Heart right ventricle (tissue), 16 donors: ENCODE data around the gene FASTKD3. TPM values are rescaled to one million over a fixed set of nuclear protein-coding genes. Genes with fewer than 3 reads are reported as not detected.
A peak's percentile ranks its signal among the peaks of the same experiment; 100 is the strongest.
"Not testable (repeated sequence)": the region's sequence is repeated elsewhere in the genome, so short reads cannot be mapped to it uniquely, and the experiment has no call there.

Experiments
- ATAC-seq, 8 donors: fragments of 200-7000 bp; cut with Tn5 transposase; one replicate each; pipeline ENCODE4 v1.9.1; 2020; ENCODE audit warnings: mild to moderate bottlenecking in 8 of 8, moderate library complexity in 8 of 8, moderate number of reproducible peaks in 1 of 8
- DNase-seq, 2 donors: peaks; one replicate each; pipeline ENCODE4 v3.0.0-alpha.2; 2020
- H3K27ac ChIP-seq, 10 donors: fragments of 200-600 bp; sonication (generic) in 2 of 10; one replicate each; pipeline versions ENCODE4 v1.5.0 to v1.8.0; 2020 to 2022; ENCODE audit warnings: mild to moderate bottlenecking in 3 of 10
- H3K27me3 ChIP-seq, 7 donors: fragments of 200-600 bp; one replicate each; pipeline ENCODE4 v1.8.0; 2021 to 2022; ENCODE audit warnings: mild to moderate bottlenecking in 2 of 7
- H3K36me3 ChIP-seq, 9 donors: fragments of 200-600 bp; sonication (generic) in 1 of 9; one replicate each; pipeline versions ENCODE4 v1.5.0 to v1.8.0; 2020 to 2022; ENCODE audit warnings: mild to moderate bottlenecking in 2 of 9
- H3K4me1 ChIP-seq, 9 donors: fragments of 200-600 bp; sonication (generic) in 1 of 9; one replicate each; pipeline versions ENCODE4 v1.5.0 to v1.8.0; 2020 to 2022; ENCODE audit warnings: mild to moderate bottlenecking in 4 of 9
- H3K4me3 ChIP-seq, 10 donors: fragments of 200-600 bp; sonication (generic) in 2 of 10; one replicate each; pipeline versions ENCODE4 v1.5.0 to v1.8.0; 2020 to 2022; ENCODE audit warnings: mild to moderate bottlenecking in 7 of 10, moderate library complexity in 2 of 10
- H3K9me3 ChIP-seq, 11 donors: fragments of 200-600 bp in 10 of 11; sonication (generic) in 2 of 11; one replicate each; pipeline versions ENCODE4 v1.5.0 to v1.8.0; 2013 to 2022; ENCODE audit warnings: mild to moderate bottlenecking in 2 of 11, control low read depth in 1 of 11, moderate library complexity in 1 of 11
- CTCF ChIP-seq, 9 donors: fragments of 200-600 bp; sonication (generic) in 2 of 9; IDR thresholded peaks; one replicate each; pipeline versions ENCODE4 v1.5.0 to v1.8.0; 2021 to 2022; ENCODE audit warnings: antibody characterized with exemption in 9 of 9, mild to moderate bottlenecking in 5 of 9, moderate library complexity in 1 of 9
- WGBS, 2 donors: extraction: QIAGEN DNeasy Blood & Tissue Kit; methylation state at CpG; one replicate each; pipeline ENCODE4 v1.1.7; 2013; ENCODE audit warnings: inconsistent platforms in 1 of 2; 5-methylcytosine and 5-hydroxymethylcytosine counted together
- intact Hi-C, 10 donors: fragments of 100-400 bp; cut with DNase I; formaldehyde crosslinking; loops; one replicate each; pipeline versions ENCODE4 v1.11.1 to v1.14.2; 2022
- long read RNA-seq, 3 donors: library from polyadenylated mRNA; unstranded; transcript quantifications; one replicate each; pipeline ENCODE4 v2.0.0, GENCODE V29; 2020 to 2021
- polyA plus RNA-seq, 2 donors: library from polyadenylated mRNA; stranded (reverse); fragments of 200-250 nt; gene quantifications; one replicate each; pipeline ENCODE4 v1.2.3, GENCODE V29; 2013
- total RNA-seq, 10 donors: library from RNA; stranded (reverse); fragmentation: NEBNext Ultra II Directional in 3 of 10; extraction: Animal tissue kit (Norgen Biotek cat#: 25700) in 3 of 10; gene quantifications; one replicate each; pipeline versions ENCODE4 v1.2.1 to v1.2.4, GENCODE V29; 2021 to 2023
- donor health status: Arrhythmogenic right ventricular cardiomyopathy.
- donor health status: ischemic (EF 13 %, LVEDD 7.1; RV severe dilation, severe dysfunction).
- donor health status: healthy with polysubstance abuse.
- donor health status: DM: no; HTN: yes; CAD: no.
- donor health status: DM: no; HTN: no; CAD: no.
- donor health status: ischemic (EF 25% LVEDD 6.9; RV normal size, moderate dysfunction).
- donor health status: ischemic (EF 25% LVEDD 5.7; RV mildly dilated, moderate dysfunction).
- donor health status: healthy.
- donor health status: DM: yes; HTN: yes; CAD: no.
- donor health status: Ischemic cardiomyopathy.
- donor health status: ischemic (EF 35%, LVEDD 5.7; RV mildly dilated, moderate dysfunction).
- donor health status: nonischemic (EF 11% LVEDD 7.7; RV severe dilation, severe dysfunction).
- donor health status: DM: yes; HTN: yes; CAD: no.
- donor health status: PGD.
- donor health status: ischemic (EF 29% LVEDD 5.4; RV normal size, mild dysfunction).
- donor health status: nonischemic (EF 23%, LVEDD 6.1; RV moderate dilation, normal function).

Gene FASTKD3
- total RNA-seq (1 to 10 TPM; 3.1 to 5.8 (median 5.0) TPM), polyA plus RNA-seq (10 to 100 TPM in 1 of 2 donors, 1 to 10 TPM in 1; 5.2 to 24.7 TPM)
- long read RNA-seq, donor 1, partial matches to known transcripts, result 1 of 5 reads
- long read RNA-seq, donor 1, other reads (novel, unspliced or antisense), result 0 of 5 reads
- long read RNA-seq, donor 2, partial matches to known transcripts, result 2 of 7 reads
- long read RNA-seq, donor 2, other reads (novel, unspliced or antisense), result 2 of 7 reads
- long read RNA-seq, donor 3, transcript FASTKD3-201 (7 exons, 2,402 nt), result major isoform, 6 of 15 reads
- long read RNA-seq, donor 3, partial matches to known transcripts, result 2 of 15 reads
- long read RNA-seq, donor 3, other reads (novel, unspliced or antisense), result 6 of 15 reads

GRCh38 chr5:7868773-7869473 lies at the start of gene FASTKD3, which contains the start of gene MTRR:
TSS of gene FASTKD3 (minus strand) at chr5:7869031. CDS start at chr5:7868083, 948 bp downstream.
TSS of gene MTRR (plus strand) at chr5:7869148. CDS start at chr5:7870795, 1,647 bp downstream.
- Histone ChIP-seq H3K4me3 (peak within 1 kb of the TSS; percentile 63 to 99 (median 97)), H3K27ac (peak within 1 kb of the TSS; percentile 17 to 94 (median 85)), H3K4me1 (peaks cover 2 to 54% (median 36%) of the 10 kb centered on the region in 9 donors), H3K36me3 (peaks cover 0 to 53% (median 5%) of the 10 kb centered on the region in 9 donors), H3K27me3 (no peaks in the 10 kb centered on the region), H3K9me3 (no peaks in the 10 kb centered on the region)
- peak; percentile 93 to 94 for DNase-seq
- ATAC-seq, result peak; percentile 100
- intact Hi-C loops, result no loop called here
- TF ChIP-seq CTCF (IDR thresholded peaks at IDR 0.05), result peak in 1 of 9 donors; percentile 7
- 0% methylated on average over 79 to 83 of the region's 83 CpGs for WGBS, 2 donors

- ATAC-seq, result no peak
- TF ChIP-seq CTCF (IDR thresholded peaks at IDR 0.05), result no peak
- Histone ChIP-seq H3K4me3 (no peak overlapping the region), H3K36me3 (no peaks in the 10 kb centered on the region), H3K27ac (no peak overlapping the region), H3K9me3 (peaks cover 0 to 11% (median 0%) of the 10 kb centered on the region in 11 donors), H3K27me3 (no peaks in the 10 kb centered on the region), H3K4me1 (no peaks in the 10 kb centered on the region)
- no peak for DNase-seq
- 64 to 80% methylated on average over 5 of the region's 5 CpGs for WGBS, 2 donors
- intact Hi-C loops, result no loop called here
Observed at GRCh38 chr5:7917130-7918123, 48.6 kb upstream of the FASTKD3 start.

GRCh38 chr5:7916171-7916804 lies 47.5 kb upstream of the FASTKD3 start:
- Histone ChIP-seq H3K9me3 (peaks cover 0 to 22% (median 0%) of the 10 kb centered on the region in 11 donors), H3K4me3 (no peak overlapping the region), H3K36me3 (no peaks in the 10 kb centered on the region), H3K27me3 (no peaks in the 10 kb centered on the region), H3K4me1 (no peaks in the 10 kb centered on the region), H3K27ac (no peak overlapping the region)
- no peak for ATAC-seq
- 71 to 84% methylated on average over 6 of the region's 6 CpGs for WGBS, 2 donors
- no peak for DNase-seq
- intact Hi-C loops, result no loop called here
- TF ChIP-seq CTCF (IDR thresholded peaks at IDR 0.05), result no peak

GRCh38 chr5:7911429-7911771 lies 42.6 kb upstream of the FASTKD3 start:
- WGBS, 2 donors, result 75 to 82% methylated on average over 3 of the region's 3 CpGs
- DNase-seq, result not testable (repeated sequence)

More at GRCh38 chr5:7911429-7911771, 42.6 kb upstream of the FASTKD3 start:
- intact Hi-C loops, H3K4me1 ChIP-seq, H3K4me3 ChIP-seq, H3K27ac ChIP-seq, ATAC-seq, H3K27me3 ChIP-seq: not testable (repeated sequence)
- peaks cover 0 to 42% (median 4%) of the 10 kb centered on the region in 9 donors for H3K36me3 ChIP-seq
- H3K9me3 ChIP-seq, result peaks cover 0 to 56% (median 23%) of the 10 kb centered on the region in 11 donors
